GM19438 (cell line): Measurements from ENCODE around the gene NEDD9.
A peak's percentile ranks its signal among the peaks of the same experiment; 100 is the strongest.

ENCODE experiments used
- ATAC-seq: cut with Tn5 transposase; IDR thresholded peaks from one replicate; pipeline ENCODE4 v1.9.1; 2021; ENCODE audit warnings: low read depth; ENCODE audit not compliant: unreplicated experiment

NEDD9 gene

GRCh38 chr6:11263291-11263775 is 30.9 kb upstream of the NEDD9 start:
- ATAC-seq = no peak

DNA sequence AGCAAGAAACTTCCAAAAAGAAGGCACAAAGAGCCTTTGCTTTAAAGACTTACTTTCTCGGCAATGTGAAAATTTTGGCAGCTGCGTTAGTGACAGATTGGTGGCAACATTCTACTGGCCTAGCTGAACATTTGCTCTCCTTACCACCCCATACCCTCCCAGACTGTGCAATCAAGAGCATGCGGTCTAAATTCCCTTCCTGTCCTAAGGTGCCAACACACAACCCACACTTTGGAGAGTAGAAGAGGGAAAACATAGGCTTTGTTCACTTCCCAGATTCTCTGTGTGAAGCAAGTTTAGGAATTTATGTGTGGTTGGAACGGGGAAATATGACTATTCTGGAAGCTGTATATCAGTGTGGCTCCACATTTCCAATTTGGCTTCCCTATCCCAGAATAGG is 29.8 kb upstream of the NEDD9 start:
- ATAC-seq = no peak

GRCh38 chr6:11260249-11261038 is 28.0 kb upstream of the NEDD9 start:
- no peak for ATAC-seq

GRCh38 chr6:11258260-11259237 is 26.1 kb upstream of the NEDD9 start:
- peak; percentile 79 for ATAC-seq

DNA sequence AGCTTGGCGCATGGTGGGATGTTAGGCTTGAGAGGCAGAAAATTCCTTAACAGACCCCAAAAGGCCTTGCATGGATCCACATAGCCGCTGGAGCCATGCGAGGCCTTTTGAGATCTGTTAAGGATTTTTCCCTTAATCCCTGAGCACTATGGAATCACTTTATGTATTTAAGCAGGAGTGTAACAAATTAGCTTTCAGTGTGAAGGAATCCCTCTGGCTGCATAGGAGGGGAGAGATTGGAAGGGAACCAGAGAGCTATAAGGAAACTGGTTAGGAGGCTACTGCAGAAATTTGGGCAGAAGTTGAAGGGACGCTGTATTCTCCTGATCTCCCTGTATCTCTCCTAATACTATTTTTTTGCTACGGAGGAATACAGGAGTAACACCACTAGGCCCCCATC is 23.1 kb upstream of the NEDD9 start:
- no peak for ATAC-seq

- ATAC-seq = no peak
These were observed 21.1 kb upstream of the NEDD9 start for GRCh38 chr6:11253594-11253993.

DNA sequence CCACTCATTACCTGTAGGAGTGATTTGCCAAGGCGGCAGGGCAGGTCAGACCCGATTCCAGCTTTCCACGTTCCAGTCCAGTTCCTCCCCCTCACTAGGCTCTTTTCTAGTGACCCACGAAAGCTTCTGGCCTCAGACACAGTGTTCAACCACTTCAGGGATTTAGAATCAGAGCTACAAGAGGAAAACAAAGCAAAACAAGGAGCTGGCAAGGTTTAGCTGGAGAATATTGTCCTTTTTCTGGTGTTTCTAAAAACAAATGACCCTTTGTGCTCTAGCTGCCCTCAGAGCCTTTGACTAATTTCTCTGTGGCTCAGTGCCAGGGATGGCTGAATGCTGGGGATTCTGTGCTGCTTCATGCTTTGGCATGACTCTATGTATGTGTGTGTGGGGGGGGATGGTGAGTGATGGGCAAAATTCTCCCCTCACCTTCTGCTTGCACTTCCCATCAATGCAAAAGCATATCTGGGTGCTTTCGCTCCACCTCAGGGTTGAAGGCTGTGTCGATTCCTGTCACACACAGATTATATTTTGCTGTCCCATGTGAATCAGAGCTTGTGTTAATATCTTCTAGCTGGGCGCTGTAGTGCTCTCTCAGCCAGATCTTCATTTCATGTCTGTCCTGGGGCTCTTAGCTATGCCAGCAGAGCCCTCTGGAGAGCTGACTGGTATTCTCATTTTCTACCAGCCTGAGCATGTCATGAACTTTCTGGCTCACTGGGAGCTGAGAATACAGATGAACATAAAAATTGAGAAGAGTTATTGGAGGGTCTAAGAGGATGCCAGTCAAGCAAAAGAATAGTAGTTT is 19.3 kb upstream of the NEDD9 start:
- ATAC-seq = no peak

DNA sequence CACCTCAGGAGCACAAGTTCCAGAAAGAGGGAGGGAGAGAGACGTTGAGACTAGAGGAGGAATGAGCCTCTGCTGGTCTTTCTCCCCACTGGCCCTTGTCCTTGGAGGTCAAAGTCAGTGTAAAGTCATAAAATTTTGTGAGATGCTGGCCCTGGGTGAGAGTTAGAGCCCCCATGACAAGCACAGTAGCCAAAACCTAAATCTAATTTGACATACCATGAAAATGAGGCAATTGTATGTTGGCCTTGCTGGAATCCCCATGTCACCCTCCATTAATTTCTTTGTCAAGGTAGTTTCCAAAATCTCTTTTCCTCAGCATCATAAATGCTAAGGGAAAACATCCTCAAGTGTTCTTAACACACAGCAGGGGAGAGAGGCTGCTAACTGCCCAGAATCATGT is 17.6 kb upstream of the NEDD9 start:
- no peak for ATAC-seq

- ATAC-seq = no peak
These were observed 16.7 kb upstream of the NEDD9 start for GRCh38 chr6:11248974-11249761.

GRCh38 chr6:11246722-11247121 is 14.3 kb upstream of the NEDD9 start:
- ATAC-seq = no peak

DNA sequence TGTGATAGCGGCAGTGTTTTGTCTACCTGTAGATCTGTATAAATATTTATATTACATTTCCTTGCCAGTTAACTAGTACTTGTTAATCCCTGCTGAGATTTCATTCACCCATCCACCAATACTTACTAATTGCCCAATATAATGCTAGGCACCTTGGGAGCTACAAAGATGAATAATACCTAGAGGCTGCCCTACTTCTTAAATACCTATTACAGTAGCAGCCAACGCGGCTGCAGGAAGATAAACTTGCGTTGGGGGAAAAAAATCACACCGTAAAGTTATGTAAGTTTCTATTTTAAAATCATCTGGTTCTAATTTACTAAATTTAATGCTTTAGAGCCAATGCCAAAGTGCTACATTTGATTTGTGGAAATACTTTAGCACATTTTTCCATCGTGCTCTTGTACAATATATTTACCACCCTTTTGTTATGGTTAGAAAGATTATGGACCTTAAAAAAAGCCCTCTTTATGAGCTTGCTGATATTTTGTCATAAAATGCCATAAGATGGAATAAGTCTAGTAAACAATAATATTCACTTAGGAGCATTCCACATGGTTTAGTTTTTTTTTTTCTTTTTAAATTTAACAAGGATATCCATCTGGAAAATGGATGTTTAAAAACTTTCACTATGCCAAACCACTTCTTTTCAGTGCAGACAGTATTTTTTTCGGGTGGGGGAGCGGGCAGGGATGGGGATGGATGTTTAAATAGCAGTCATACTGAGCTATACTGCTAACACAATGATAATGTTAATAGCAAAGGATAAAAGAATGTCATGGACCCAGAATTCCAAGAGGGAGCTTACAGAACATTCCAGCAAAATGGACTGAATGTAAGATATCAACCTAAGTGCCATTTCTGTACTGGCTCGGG is 13.2 kb upstream of the NEDD9 start:
- ATAC-seq = no peak

- ATAC-seq = no peak
These were observed 12.1 kb upstream of the NEDD9 start for GRCh38 chr6:11244387-11245126.

- ATAC-seq = no peak
These were observed 11.4 kb upstream of the NEDD9 start for GRCh38 chr6:11243861-11244260.

DNA sequence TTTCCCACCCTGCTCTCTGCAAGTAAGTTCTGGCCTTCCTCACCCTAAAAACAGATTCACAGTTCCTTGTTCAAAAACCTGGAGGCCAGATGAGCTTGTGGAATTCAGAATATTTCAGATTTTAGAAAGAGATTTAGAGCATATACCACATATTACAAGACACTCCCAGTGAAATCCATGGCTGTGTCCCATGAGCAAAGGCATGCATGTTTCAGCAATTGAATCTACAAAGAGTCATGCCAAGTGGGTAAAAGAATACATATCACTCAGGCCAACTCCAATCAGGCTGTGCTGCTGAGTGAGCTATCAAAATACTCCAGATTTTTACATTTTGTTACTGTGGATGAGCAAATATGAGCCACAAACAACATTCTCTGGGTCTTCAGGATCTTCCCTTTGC is 10.2 kb upstream of the NEDD9 start:
- ATAC-seq = no peak

DNA sequence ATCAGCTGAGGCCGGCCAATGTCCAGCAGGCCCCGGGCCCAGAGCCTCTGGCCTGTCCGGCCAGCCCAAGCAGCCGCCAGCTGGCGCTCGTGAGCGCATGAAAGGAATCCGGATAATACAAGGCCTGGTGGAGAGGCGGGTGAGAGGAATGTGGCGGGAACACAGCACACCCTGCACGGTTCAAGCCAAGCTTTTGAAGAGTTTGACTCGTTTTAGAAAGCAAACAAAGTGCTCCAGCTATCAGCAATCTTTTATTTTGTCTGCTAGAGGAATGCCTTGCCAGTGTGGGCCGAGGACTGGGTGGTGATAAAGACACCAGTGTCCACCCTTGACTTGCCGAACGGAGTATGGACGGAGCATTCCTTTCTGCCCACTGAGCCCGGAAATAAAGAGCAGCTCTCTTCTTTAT is 9.3 kb upstream of the NEDD9 start:
- no peak for ATAC-seq

GRCh38 chr6:11241154-11241792 is 8.8 kb upstream of the NEDD9 start:
- ATAC-seq = no peak

GRCh38 chr6:11237956-11238355 is 5.5 kb upstream of the NEDD9 start:
- no peak for ATAC-seq

- no peak for ATAC-seq
These were observed 5.0 kb upstream of the NEDD9 start for GRCh38 chr6:11237428-11237827.
